Measurements from ENCODE around the gene PPRC1.

PPRC1 gene

DNA sequence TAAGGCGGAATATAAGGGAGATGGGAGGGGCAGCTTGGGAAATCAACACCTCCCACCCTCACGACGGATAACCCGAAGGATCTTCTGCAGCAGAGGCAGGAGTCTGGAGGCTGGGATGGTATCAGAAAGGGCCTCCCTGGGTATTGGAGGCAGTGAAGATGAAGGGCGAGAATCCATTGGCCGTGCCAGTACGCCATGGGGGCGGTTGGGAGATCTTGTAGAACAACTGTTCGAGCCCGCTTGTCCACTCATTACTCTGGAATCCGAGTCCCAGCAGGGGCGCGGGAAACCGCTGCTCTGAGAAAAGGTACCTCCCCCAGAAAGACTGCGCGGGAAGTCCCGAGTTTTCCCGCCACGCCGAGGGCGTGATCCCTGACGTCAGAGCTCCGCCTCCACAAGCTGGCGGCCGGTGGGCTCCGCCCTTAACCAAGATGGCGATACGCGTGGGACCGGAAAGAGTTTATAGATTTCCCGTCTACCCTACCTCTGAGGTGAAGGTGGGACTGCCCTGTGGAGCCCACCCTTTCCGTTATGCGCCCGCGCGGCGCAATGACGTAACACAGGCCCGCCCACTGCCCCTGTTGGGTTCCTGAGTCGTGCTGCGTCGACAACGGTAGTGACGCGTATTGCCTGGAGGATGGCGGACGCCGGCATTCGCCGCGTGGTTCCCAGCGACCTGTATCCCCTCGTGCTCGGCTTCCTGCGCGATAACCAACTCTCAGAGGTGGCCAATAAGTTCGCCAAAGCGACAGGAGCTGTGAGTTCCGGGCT is 19.1 kb downstream of the PPRC1 start, which contains the start of gene NOLC1:
Gene NOLC1 (plus strand): TSS at position 616 of the 771 bp plus-strand sequence. CDS start 22 bp downstream, at position 638.
- Histone ChIP-seq H3K27ac (ENCODE audit: low read length) (peak within 1 kb of the TSS; percentile 84), H3F3A (ENCODE audit: insufficient read depth, low read length) (peaks cover 53% of the 10 kb centered on the region), H3K4me3 (ENCODE audit: low read length) (peak within 1 kb of the TSS; percentile 95), H3K4me1 (ENCODE audit: low read length) (peaks cover 12% of the 10 kb centered on the region), H3K79me2 (ENCODE audit: low read length) (peaks cover 59% of the 10 kb centered on the region), H3K9ac (ENCODE audit: low read length) (peak within 1 kb of the TSS; percentile 97), H4K20me1 (ENCODE audit: insufficient read depth, low read length) (peaks cover 15% of the 10 kb centered on the region; the same call in 1 of the 2 replicates), H3K9me2 (replicated peaks; ENCODE audit: insufficient read depth, low read length) (no peaks in the 10 kb centered on the region), H3K4me2 (ENCODE audit: low read depth, low read length) (peak within 1 kb of the TSS; percentile 64), H3K9me3 (replicated peaks; ENCODE audit: insufficient read depth, low read length) (no peaks in the 10 kb centered on the region), H3K36me3 (replicated peaks; ENCODE audit: insufficient read depth, low read length) (peaks cover 18% of the 10 kb centered on the region), H2AFZ (ENCODE audit: low read length) (peak within 1 kb of the TSS; percentile 44; the same call in 1 of the 2 replicates), H3K27me3 (replicated peaks; ENCODE audit: insufficient read depth, low read length) (no peaks in the 10 kb centered on the region)
- TF ChIP-seq EZH2phosphoT487 (IDR thresholded peaks at IDR 0.05; ENCODE audit: low read length): no peak
- TF ChIP-seq, protein P1, sequence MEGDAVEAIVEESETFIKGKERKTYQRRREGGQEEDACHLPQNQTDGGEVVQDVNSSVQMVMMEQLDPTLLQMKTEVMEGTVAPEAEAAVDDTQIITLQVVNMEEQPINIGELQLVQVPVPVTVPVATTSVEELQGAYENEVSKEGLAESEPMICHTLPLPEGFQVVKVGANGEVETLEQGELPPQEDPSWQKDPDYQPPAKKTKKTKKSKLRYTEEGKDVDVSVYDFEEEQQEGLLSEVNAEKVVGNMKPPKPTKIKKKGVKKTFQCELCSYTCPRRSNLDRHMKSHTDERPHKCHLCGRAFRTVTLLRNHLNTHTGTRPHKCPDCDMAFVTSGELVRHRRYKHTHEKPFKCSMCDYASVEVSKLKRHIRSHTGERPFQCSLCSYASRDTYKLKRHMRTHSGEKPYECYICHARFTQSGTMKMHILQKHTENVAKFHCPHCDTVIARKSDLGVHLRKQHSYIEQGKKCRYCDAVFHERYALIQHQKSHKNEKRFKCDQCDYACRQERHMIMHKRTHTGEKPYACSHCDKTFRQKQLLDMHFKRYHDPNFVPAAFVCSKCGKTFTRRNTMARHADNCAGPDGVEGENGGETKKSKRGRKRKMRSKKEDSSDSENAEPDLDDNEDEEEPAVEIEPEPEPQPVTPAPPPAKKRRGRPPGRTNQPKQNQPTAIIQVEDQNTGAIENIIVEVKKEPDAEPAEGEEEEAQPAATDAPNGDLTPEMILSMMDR (IDR thresholded peaks at IDR 0.05; ENCODE audit: low read length): no peak
- peak; percentile 99 for DNase-seq

DNA sequence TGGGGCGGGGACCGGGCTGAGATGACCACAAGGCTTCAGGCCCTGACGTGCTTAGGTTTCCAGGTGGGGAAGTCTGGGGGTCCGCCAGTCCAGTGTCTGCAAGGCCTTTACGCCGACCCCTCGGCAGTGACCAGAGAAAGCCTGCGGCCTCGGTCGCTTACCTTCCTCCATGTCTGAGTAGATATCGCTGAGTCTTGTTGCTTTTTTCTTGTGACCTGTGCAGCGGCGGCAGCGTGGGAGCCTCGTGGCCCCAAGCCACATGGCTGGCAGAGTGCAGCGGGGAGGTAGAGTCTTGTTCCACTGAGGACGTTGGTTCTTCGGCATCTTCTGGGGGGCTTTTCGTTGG is 19.7 kb downstream of the PPRC1 start:
- no peaks in the 10 kb centered on the region for H3K9me2 ChIP-seq (replicated peaks; ENCODE audit: insufficient read depth, low read length)
- peaks cover 50% of the 10 kb centered on the region for H3F3A ChIP-seq (ENCODE audit: insufficient read depth, low read length)
- peaks cover 60% of the 10 kb centered on the region for H3K79me2 ChIP-seq (ENCODE audit: low read length)
- TF ChIP-seq, protein P1 (IDR thresholded peaks at IDR 0.05; ENCODE audit: low read length): no peak
- no peak for TF ChIP-seq EZH2 (optimal IDR thresholded peaks at IDR 0.05; ENCODE audit: low read depth, low read length)
- H4K20me1 ChIP-seq (ENCODE audit: insufficient read depth, low read length): peaks cover 21% of the 10 kb centered on the region; the same call in 1 of the 2 replicates
- peak overlapping the region; percentile 64 for H3K4me2 ChIP-seq (ENCODE audit: low read depth, low read length)
- H2AFZ ChIP-seq (ENCODE audit: low read length): peak overlapping the region; percentile 44; the same call in 1 of the 2 replicates
- no peaks in the 10 kb centered on the region for H3K27me3 ChIP-seq (replicated peaks; ENCODE audit: insufficient read depth, low read length)
- no peak for DNase-seq
- peak overlapping the region; percentile 95 for H3K4me3 ChIP-seq (ENCODE audit: low read length)
- no peaks in the 10 kb centered on the region for H3K9me3 ChIP-seq (replicated peaks; ENCODE audit: insufficient read depth, low read length)
- H3K36me3 ChIP-seq (replicated peaks; ENCODE audit: insufficient read depth, low read length): peaks cover 23% of the 10 kb centered on the region
- peak overlapping the region; percentile 97 for H3K9ac ChIP-seq (ENCODE audit: low read length)
- H3K27ac ChIP-seq (ENCODE audit: low read length): peak overlapping the region; percentile 84
- H3K4me1 ChIP-seq (ENCODE audit: low read length): peaks cover 12% of the 10 kb centered on the region

DNA sequence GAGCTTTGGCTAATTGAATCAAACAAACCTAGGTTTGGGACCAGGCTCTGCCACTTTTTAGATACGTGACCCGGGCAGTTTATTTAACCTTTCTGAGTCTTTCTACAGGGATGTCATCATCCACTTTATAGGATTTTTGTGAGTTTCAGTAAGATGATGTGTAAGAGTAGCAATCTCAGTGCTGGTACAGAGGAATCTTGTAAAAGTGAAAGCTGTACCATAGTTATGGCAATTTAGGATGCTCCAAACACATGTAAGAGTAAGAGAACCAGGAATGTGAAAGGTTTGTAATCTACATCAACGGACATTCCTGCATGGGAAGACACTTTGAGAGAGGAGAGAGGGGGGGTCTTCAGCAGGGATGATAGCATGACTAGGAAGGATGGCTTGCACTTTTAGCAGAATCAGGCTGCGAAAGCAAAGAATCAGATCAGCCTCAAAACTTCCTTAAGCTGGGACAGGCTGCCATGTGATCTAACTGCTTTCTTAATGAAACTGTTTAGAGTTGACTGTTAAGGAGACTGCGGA is 20.3 kb downstream of the PPRC1 start:
- Histone ChIP-seq H3K4me1 (ENCODE audit: low read length) (peaks cover 12% of the 10 kb centered on the region), H3F3A (ENCODE audit: insufficient read depth, low read length) (peaks cover 43% of the 10 kb centered on the region), H3K9me2 (replicated peaks; ENCODE audit: insufficient read depth, low read length) (no peaks in the 10 kb centered on the region), H4K20me1 (ENCODE audit: insufficient read depth, low read length) (peaks cover 22% of the 10 kb centered on the region; the same call in 1 of the 2 replicates), H3K4me2 (ENCODE audit: low read depth, low read length) (peak overlapping the region; percentile 64), H3K27ac (ENCODE audit: low read length) (peak overlapping the region; percentile 84), H3K9me3 (replicated peaks; ENCODE audit: insufficient read depth, low read length) (no peaks in the 10 kb centered on the region), H3K4me3 (ENCODE audit: low read length) (peak overlapping the region; percentile 95), H3K9ac (ENCODE audit: low read length) (peak overlapping the region; percentile 97), H3K27me3 (replicated peaks; ENCODE audit: insufficient read depth, low read length) (no peaks in the 10 kb centered on the region), H3K79me2 (ENCODE audit: low read length) (peaks cover 65% of the 10 kb centered on the region), H2AFZ (ENCODE audit: low read length) (no peak overlapping the region), H3K36me3 (replicated peaks; ENCODE audit: insufficient read depth, low read length) (peaks cover 30% of the 10 kb centered on the region)
- TF ChIP-seq EZH2 (optimal IDR thresholded peaks at IDR 0.05; ENCODE audit: low read depth, low read length): no peak
- no peak for TF ChIP-seq EZH2phosphoT487 (IDR thresholded peaks at IDR 0.05; ENCODE audit: low read length)
- TF ChIP-seq, protein P1 (IDR thresholded peaks at IDR 0.05; ENCODE audit: low read length): no peak
- no peak for DNase-seq

Data from MM.1S (cell line).